Glomerular visceral epithelial cell (primary cell): ENCODE measurements around the gene COQ8B.

Experiments used
- DNase-seq: peaks from one replicate; pipeline ENCODE4 v3.0.0-alpha.2; 2016; ENCODE audit errors: extremely low spot score

COQ8B gene

DNA sequence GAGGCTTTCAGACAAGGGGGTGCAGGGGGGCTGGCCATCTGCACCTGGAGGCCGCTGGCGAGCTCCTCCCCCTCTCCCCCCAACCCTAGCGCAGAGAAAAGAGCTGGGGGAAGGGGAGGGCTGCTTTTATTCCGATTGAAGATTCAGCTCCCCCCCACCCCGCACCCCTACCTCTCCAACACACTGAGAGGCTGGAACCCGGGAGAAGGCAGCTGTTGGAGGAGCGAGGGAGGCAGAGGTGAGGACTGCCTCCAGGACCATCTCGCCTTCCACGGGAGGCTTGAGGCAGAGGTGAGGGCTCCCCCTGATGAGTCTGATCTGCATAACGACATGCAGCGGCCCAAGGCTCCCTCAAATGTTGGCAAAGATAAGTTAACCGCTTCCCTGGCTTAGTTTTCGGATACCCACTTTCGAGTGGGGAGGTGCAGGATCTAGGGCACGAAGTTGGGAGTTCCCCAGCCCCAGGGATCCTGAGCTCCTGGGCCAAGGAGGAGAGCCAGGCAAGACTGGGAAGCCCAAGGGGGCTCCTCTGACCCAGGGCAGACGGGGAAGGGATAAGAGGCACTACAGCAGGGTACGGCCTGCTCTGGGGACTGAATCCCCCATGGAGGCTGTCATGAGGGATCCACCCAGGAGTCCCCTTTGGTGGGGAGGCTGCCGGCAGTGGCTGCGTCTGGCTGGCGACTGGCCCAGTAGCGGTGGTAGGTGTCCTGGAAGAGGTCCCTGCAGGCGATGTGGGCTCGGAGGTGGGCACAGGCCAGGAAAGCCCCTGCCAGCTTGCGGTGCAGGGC lies 25.1 kb downstream of the COQ8B start:
- no peak for DNase-seq

GRCh38 chr19:40690693-40691420 lies 25.8 kb downstream of the COQ8B start:
- peak; percentile 95 for DNase-seq

GRCh38 chr19:40690050-40690692 lies 26.5 kb downstream of the COQ8B start, which contains the start of gene NUMBL:
TSS of gene NUMBL (minus strand) at chr19:40690651. CDS start at chr19:40690483, 168 bp downstream.
- DNase-seq, result no peak

DNA sequence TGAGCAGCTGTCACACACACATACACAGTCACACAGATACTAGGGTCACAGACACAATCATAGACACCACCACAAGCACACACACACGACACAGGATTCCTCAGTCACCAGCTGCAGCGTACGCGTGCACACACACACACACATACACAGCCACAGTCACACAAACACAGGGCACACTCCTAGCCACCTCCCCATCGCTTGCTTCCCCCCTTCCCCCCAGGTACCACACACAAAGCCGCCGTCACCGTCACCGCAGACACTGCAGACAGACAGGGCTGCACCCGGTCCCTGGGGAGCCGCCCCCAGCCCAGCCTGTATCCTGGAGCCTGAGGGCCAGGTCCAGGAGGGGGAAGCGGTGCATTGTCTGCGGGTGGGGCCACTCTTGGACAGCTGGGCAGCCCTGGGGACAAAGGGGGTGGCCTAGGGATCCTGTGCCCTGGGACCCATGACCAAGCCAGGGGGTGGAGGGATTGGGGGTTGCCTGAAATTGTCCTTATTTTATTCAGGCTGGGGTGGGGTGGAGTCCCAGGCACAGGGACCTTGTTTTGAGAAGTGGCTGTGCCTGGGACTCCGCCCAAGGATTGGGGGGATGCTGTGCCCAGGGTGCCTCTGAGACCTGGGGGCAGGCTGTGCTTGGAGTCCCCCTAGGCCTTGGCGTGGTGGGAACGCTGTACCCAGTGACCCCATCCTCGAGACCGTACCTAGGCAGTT lies 27.2 kb downstream of the COQ8B start:
- no peak for DNase-seq

GRCh38 chr19:40688987-40689338 lies 27.7 kb downstream of the COQ8B start:
- no peak for DNase-seq

GRCh38 chr19:40688309-40688708 lies 28.4 kb downstream of the COQ8B start:
- DNase-seq, result no peak

DNA sequence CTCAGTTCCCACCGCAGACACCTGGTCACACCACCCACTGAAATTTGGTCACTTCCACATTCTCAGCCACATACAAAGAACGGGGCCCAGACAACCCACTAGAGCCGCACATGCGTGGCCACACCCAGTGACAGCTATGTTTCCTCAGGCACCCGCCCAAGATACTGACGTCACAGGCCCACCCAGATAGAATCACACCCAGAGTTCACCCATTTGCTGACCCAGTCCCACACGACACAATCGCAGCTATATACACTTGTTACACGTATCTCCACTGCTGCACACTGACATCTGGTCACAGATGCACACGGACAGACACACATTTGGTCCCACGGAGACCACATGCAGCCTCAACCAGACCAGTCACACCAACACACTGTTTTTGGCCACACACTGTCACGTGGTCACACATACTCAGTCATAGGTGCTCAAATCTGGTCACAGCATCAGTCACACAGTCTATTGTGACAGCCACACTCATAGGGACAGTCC lies 29.1 kb downstream of the COQ8B start:
- no peak for DNase-seq

DNA sequence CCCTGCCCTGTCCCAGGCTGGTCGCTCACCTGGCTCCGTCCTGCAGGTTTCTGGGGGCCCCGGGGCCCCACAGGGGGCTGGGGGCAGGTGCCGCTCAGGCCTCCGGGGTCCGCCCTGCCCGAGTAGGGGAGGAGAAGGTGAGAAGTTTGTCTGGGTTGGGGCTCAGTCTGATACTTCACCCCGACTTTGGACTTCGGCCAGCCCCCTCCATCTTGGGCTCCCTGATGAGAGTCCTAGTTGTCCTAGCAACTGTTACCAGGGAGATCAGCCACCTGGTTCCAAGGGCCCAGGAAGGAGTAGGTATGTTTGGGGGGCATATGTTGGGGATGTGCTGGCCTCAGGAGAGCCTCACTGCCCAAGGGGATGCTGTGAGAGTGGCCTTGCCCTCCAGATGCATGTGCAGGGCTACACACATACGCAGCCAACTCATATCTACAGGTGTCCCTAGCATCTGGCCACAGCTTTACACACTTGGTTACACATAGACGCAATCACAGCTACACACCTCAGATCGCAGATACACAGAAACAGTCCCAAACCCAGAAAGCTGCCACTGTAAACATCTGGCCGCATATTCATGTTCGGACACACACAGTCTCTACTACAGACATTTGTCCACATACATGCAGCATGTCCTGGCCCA lies 29.7 kb downstream of the COQ8B start:
- DNase-seq, result no peak

DNA sequence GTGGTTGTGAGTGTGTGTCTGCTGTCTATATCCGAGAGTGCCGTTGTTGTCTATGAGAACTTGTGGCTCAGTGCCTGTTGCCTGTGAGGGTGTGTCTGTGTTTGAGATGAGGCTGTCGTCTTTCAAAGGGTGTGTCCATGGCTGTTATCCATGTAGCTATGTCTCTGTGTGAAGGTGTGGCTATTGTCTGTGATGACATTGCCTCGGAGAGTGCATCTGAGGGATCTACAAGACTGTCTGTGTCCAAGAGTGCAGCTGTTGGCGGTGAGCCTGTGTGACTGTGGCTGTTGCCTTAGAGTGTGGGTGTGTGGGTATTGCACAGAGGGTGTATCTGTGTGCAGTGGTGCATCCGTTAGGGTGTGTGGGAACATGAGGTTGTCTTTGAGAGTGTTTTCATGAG lies 31.1 kb downstream of the COQ8B start:
- DNase-seq, result no peak

GRCh38 chr19:40685016-40685526 lies 31.6 kb downstream of the COQ8B start:
- no peak for DNase-seq

GRCh38 chr19:40684280-40684679 lies 32.4 kb downstream of the COQ8B start:
- no peak for DNase-seq

DNA sequence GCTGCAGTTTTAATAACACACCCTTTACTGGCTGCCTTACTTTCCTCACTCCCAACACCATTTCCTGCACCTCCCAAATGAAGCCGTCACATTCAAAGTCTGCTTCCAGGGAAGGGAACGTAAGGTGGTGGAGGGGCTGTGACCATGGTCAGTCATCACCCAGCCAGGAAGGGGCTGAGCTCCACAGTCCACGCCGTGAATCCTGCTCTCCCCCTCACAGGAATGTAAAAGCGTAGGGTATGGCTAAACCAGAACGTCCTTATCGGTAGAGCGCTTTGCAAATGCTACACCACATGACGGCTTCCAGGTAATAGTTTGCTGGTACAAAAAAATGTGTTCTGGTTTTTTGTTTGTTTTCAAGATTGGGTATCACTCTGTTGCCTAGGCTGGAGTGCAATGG lies 33.2 kb downstream of the COQ8B start:
- DNase-seq, result no peak

GRCh38 chr19:40682431-40682964 lies 34.2 kb downstream of the COQ8B start:
- DNase-seq, result no peak

GRCh38 chr19:40681039-40681438 lies 35.6 kb downstream of the COQ8B start:
- no peak for DNase-seq

DNA sequence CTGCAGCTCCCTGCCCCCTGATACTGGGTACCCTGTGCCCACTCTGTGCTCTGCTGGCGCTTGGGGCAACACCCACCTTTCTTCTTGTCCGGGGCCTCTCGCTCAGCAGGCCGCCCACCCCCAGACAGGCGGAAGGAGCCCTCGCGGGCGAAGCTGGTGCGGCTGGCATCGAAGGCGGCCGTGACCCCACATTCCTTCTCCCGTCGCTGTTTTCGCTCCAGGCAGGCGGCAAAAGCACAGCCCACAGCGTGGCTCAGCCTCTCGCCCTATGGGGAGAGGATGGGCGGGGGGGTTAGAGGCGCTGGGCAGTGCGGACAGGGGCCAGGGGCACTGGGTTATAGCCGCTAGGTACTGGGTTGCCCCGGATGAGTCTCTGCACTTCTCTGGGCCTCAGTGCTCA lies 39.5 kb downstream of the COQ8B start:
- no peak for DNase-seq

DNA sequence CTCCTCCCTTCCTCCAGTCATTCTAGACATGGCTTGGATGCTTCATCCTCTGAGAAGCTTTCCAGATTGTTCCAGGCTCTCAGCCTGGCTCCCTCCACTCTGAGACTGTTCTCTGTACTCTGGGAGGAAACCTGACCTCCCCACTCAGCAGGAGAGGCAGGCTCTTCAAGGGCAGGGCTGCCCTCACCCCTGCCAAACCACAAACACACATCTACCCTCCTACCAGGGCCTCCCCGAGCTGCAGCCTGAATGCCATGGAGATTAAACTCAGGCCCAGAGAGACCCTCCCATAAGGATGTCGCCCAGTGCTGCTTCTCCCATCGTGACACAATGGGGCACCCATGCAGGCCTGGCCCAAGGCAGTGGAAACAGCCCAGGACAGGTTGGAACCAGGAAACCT lies 42.4 kb downstream of the COQ8B start:
- DNase-seq, result no peak

GRCh38 chr19:40673397-40673796 lies 43.3 kb downstream of the COQ8B start:
- DNase-seq, result no peak

DNA sequence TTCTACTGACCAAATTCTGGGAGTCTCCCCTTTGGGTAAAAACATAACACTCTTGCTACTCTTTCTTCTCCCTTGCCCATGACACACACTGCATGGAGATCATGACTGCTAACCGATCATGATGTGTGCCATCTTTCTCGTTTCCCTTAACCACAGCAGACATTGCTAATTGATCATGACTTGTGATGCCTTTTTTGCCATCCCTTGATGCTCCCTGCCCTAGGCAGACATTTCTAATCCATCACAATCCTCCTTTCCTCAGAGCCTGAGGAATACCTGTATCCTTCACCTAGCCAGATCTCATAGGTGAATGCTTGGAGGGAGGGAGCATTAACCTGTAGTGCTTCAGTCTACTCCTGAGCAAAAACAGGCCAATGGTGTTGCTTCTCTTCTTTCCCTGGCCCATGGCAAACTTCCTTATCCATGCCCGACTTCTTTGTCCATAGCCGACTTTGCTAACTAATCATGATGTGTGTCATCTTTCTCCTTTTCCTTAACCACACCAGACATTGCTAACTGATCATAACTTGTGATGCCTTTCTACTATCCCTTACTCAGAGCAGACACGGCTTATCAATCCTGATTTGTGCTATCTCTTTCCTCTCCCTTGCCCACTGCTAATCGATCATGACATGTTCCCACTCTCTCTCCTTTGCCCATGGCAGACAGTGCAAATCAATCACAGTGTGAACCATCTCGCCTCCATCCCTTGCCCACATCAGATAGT lies 44.0 kb downstream of the COQ8B start:
- DNase-seq, result no peak

DNA sequence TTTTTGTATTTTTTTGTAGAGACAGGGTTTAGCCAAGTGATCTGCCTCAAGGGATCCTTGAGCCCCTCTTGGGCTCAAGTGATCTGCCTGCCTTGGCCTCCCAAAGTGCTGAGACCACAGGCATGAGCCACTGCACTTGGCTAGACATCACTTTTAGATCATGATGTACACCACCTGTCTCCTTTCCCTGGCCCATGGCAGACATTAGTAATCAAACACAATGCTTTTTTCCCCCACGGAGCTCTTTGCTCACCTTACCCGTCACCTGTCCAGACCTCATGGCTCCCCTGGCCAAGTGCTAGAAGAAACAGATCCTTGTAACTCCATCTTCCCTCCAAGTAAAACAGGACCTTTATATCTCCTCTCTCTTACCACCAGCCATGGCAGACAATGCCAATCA lies 44.6 kb downstream of the COQ8B start:
- no peak for DNase-seq

GRCh38 chr19:40671404-40671803 lies 45.3 kb downstream of the COQ8B start:
- DNase-seq, result no peak
